Measurements from ENCODE around the gene FOXJ1.

GRCh38 chr17:76179496-76180467, 38.7 kb upstream of the FOXJ1 start:
- TF ChIP-seq CTCF (conservative IDR thresholded peaks at IDR 0.05; ENCODE audit: low read length) = peak; percentile 31
- TF ChIP-seq EZH2phosphoT487 (IDR thresholded peaks at IDR 0.05; ENCODE audit: borderline replicate concordance) = no peak
